GM21381 (cell line): Measurements from ENCODE around the gene ATP5F1E.
A peak's percentile ranks its signal among the peaks of the same experiment; 100 is the strongest.
"Not testable (repeated sequence)": the region's sequence is repeated elsewhere in the genome, so short reads cannot be mapped to it uniquely, and the experiment has no call there.

Source experiments
- ATAC-seq: cut with Tn5 transposase; IDR thresholded peaks from one replicate; pipeline ENCODE4 v1.9.1; 2021; ENCODE audit warnings: mild to moderate bottlenecking, moderate library complexity; ENCODE audit not compliant: unreplicated experiment

ATP5F1E gene

GRCh38 chr20:59022754-59023153 lies 9.4 kb downstream of the ATP5F1E start:
- no peak for ATAC-seq

- ATAC-seq = no peak
Observed at GRCh38 chr20:59020938-59021551, 11.1 kb downstream of the ATP5F1E start.

GRCh38 chr20:59019217-59019616 lies 12.9 kb downstream of the ATP5F1E start, which contains the start of gene TUBB1:
TSS of gene TUBB1 (plus strand) at chr20:59019429. CDS start at chr20:59019523, 94 bp downstream.
- no peak for ATAC-seq

DNA sequence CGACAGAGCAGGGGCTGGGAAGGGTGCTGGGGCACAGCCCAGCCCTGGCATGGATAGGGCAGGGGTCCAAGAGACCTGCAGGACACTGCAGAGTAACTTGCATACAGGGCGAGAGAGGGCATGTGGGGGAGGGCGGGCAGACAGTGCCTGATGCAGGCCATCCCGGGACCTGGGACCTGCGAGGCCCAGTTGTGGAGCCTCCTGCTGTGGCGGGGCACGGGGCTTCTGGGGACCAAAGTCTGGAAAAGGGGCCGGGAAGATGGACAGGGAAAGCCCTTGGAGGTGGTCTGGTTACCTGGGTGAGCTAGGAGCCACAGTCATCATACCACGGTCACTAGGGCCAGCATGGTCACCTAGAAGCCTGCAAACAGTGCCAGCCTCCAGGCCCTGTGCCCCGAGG lies 13.3 kb downstream of the ATP5F1E start:
- ATAC-seq = no peak

- no peak for ATAC-seq
Observed at GRCh38 chr20:59017493-59018231, 14.5 kb downstream of the ATP5F1E start.

DNA sequence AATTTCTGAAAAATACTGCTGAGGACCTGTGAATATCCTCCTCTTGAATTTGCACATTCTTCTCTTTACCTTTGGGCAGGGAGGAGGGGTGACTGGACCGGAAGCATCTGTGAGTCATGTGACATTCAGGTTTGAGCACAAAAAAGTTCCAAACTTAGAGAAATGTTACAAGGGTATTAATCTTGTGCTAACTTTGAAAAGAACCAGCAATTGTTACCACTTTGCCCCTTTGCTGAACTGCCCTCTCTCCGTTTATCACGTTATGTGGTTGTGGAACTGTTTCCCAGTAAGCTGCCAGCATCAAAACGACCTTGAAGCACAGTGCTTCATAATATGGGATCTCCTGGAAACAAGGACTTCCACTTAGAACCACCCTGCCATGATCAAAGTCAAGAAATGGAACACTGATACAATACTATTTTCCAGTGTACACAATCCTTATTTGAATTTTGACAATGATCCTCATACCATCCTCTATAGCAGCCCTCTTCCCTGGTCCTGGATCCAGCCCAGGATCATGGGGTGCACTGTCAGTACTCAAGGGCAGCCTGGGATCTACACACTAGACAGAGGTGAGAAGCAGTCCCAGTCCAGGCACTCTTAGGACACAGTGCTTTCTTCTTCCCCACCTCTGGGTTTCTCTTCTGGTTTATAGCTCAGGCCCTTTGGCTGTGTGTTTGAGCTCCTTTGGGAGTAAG lies 15.2 kb downstream of the ATP5F1E start:
- no peak for ATAC-seq

- no peak for ATAC-seq
Observed at GRCh38 chr20:59015812-59016711, 16.1 kb downstream of the ATP5F1E start.

DNA sequence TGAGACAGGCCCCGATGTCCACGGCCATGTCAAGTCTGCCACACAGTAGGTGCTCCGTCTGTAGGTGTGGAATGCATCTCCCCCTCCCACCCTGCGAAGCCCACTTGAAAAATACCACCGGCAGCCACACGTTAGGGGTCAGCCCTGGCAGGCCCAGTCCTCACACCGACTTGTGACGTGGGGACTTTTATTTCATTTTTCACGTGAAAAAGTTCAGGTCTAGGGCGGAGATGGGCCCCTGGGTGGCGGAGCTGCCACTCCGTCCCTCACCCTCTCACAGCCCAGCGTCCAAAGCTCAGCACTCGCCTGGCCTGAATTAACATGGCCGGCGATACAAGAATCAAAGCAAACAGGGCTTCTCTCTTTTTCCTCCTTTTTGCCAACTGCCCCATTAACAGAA lies 16.7 kb downstream of the ATP5F1E start:
- ATAC-seq = no peak

- no peak for ATAC-seq
Observed at GRCh38 chr20:59014680-59015389, 17.3 kb downstream of the ATP5F1E start.

GRCh38 chr20:59013959-59014608 lies 18.1 kb downstream of the ATP5F1E start:
- no peak for ATAC-seq

- no peak for ATAC-seq
Observed at GRCh38 chr20:59013031-59013951, 18.8 kb downstream of the ATP5F1E start.

- not testable (repeated sequence) for ATAC-seq
Observed at GRCh38 chr20:59011874-59012157, 20.3 kb downstream of the ATP5F1E start.

DNA sequence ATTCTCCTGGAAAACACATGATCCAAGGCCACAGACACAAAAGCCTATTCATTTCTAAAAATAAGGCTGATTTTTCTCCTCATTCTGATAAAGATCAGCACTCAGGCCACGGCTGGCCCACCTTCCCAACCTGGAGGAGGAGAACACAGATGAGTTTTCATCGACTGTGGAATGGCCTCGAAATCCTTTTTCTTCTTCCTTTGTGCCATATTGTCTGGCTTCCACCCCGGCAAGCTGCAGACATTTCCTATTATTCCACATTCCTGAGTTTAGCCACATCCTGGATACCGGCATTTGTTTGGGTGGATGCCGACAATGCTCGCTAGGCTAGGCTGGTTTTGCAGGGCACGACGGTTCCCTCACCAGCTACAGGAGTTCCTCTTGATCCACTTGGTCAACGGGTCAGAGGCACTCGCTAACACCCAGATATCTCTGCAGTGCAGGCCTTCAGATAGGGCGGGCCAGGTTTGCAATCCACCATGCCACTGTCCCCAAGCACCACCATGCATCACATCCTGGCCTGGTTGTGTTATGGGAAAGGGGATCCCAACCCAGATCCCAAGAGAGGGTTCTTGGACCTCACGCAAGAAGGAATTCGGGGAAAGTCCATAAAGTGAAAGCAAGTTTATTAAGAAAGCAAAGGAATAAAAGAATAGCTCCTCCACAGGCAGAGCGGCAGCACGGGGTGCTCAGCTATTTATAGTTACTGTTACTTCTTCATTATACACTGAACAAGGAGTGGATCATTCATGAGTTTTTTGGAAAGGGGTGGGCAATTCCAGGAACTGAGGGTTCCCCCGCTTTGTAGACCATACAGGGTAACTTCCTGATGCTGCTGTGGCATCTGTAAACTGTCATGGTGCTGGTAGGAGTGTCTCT lies 20.9 kb downstream of the ATP5F1E start:
- ATAC-seq = no peak

- ATAC-seq = no peak
Observed at GRCh38 chr20:59010321-59010994, 21.7 kb downstream of the ATP5F1E start.

GRCh38 chr20:59008715-59009336 lies 23.3 kb downstream of the ATP5F1E start:
- ATAC-seq = no peak

DNA sequence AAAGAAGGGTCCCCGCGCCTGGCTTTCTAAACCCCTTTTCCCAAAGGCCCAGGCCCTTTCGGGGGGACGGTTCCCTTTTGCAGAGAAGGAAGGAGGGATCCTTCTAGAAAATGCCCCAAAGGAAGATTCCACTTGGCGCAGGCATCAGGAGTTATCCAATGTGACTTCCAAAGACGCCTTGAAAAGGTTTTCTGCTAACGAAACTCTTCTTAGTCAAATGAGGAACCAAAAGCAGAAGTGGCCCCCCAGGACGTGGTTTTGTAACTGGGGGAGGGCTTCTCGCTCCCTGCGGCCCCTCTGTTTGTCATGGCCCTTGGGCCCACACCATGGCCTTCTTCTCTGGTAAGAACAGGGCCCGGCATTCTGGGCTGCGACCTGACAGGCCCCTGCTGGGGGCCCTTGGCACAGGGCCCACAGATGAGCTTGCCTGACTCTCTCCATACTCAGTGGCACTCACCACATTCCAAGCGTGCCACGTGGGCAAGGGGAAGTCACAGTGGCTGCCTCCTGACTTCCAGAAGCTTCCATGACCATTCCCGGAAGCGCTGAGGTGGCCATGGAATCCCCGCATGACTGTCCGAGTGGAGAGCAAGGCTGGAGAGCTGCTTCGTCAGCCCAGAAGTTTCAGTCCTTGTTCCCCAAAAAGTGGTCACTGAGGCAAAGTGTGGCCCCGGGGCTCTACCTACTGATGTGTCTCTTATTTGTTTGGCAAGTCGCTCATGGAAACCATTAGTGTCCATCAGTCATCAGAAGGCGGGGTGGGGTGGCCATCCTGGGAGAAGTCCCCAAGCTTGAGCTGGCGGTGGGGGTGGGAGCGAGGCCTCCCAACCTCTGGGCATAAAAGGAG lies 24.2 kb downstream of the ATP5F1E start:
- peak; percentile 25 for ATAC-seq
